ENCODE measurements around the gene PROM2. TPM values are rescaled to one million over a fixed set of nuclear protein-coding genes. Genes with fewer than 3 reads are reported as not detected.

Gene PROM2
- total RNA-seq, 4 donors from 2014 or later = 59.7 to 184 (median 83.5) TPM

DNA sequence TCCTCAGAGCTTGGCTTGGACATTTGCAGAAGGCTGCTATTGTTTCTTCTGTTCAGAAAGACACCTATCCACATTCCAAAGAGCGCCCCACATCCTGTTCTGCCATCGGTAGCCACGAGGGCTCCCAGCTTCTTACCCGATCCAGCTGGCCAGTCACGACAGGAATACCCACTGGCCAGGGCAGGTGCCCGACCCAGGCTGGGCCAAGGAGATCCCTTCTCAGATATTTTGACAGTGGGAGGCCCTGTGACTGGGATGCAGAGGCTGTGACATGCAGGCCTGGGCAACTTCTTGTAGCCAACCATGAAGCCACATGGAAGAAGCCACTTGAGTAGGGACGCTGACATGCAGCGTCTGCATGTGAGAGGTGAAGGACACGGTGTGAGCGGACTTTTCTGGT is 57.4 kb downstream of the PROM2 start:
- Histone ChIP-seq H3K36me3 (no peaks in the 10 kb centered on the region), H3K9me3 (no peaks in the 10 kb centered on the region), H3K27ac (no peak overlapping the region), H3K4me1 (peaks cover 0 to 19% (median 0%) of the 10 kb centered on the region in 3 donors), H3K4me3 (no peak overlapping the region), H3K27me3 (peaks cover 0 to 1% (median 0%) of the 10 kb centered on the region in 4 donors)
- intact Hi-C loops (cut with DNase I) = no loop called here
- no peak for TF ChIP-seq POLR2A (IDR thresholded peaks at IDR 0.05)
- TF ChIP-seq, protein P1, sequence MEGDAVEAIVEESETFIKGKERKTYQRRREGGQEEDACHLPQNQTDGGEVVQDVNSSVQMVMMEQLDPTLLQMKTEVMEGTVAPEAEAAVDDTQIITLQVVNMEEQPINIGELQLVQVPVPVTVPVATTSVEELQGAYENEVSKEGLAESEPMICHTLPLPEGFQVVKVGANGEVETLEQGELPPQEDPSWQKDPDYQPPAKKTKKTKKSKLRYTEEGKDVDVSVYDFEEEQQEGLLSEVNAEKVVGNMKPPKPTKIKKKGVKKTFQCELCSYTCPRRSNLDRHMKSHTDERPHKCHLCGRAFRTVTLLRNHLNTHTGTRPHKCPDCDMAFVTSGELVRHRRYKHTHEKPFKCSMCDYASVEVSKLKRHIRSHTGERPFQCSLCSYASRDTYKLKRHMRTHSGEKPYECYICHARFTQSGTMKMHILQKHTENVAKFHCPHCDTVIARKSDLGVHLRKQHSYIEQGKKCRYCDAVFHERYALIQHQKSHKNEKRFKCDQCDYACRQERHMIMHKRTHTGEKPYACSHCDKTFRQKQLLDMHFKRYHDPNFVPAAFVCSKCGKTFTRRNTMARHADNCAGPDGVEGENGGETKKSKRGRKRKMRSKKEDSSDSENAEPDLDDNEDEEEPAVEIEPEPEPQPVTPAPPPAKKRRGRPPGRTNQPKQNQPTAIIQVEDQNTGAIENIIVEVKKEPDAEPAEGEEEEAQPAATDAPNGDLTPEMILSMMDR (IDR thresholded peaks at IDR 0.05) = no peak
- DNase-seq = no peak
- WGBS, 2 donors = 87 to 100% methylated on average over 2 to 9 of the region's 10 CpGs

DNA sequence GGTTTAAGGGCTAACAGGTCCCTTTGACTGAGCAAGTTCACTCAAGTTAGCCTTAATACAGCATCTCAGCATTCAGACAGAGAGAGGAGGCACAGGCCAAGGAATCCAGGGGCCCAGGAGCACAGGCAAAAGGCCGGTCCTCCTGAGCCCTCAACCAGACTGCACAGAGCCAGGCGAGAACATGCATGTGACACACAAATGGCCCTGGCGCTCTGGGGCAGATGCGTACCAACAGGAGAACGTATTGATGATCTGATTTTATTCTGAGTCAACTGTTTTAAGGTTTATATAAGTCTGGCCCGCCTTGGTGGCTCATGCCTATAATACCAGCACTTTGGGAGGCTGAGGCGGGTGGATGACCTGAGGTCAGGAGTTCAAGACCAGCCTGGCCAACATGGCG is 57.8 kb downstream of the PROM2 start:
- no peaks in the 10 kb centered on the region for H3K9me3 ChIP-seq
- H3K4me3 ChIP-seq = no peak overlapping the region
- WGBS, 2 donors = 91 to 94% methylated on average over 6 to 8 of the region's 8 CpGs
- H3K4me1 ChIP-seq = peaks cover 0 to 19% (median 0%) of the 10 kb centered on the region in 3 donors
- no peaks in the 10 kb centered on the region for H3K36me3 ChIP-seq
- intact Hi-C loops (cut with DNase I) = no loop called here
- H3K27ac ChIP-seq = no peak overlapping the region
- no peak for DNase-seq
- TF ChIP-seq, protein P1 (IDR thresholded peaks at IDR 0.05) = no peak
- no peak for TF ChIP-seq POLR2A (IDR thresholded peaks at IDR 0.05)
- peaks cover 0 to 5% (median 0%) of the 10 kb centered on the region in 4 donors for H3K27me3 ChIP-seq

DNA sequence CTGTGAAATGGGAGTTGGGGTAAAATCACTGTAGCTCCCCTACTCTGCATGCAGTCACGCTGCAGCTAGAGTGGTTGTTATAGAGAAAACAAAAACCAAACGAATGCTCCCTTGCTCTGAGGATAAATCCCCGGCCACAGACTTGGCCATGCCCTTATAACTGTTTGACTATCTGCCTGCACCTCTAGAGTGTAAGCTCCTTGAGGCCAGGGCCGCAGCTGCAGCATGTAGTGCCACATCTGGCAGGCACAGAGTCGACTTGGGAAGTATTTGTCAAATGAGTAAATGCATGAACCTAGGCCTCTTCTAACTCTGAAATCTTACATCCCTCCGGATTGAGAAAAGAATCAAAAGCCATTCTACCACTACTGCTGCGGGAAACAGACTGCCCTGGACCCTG is 58.8 kb downstream of the PROM2 start:
- Histone ChIP-seq H3K27ac (no peak overlapping the region), H3K9me3 (no peaks in the 10 kb centered on the region), H3K36me3 (no peaks in the 10 kb centered on the region), H3K4me3 (no peak overlapping the region), H3K27me3 (peaks cover 0 to 11% (median 0%) of the 10 kb centered on the region in 4 donors), H3K4me1 (peaks cover 0 to 19% (median 0%) of the 10 kb centered on the region in 3 donors)
- TF ChIP-seq, protein P1 (IDR thresholded peaks at IDR 0.05) = no peak
- no peak for TF ChIP-seq POLR2A (IDR thresholded peaks at IDR 0.05)
- WGBS, 2 donors = 81 to 83% methylated on average over 6 to 7 of the region's 7 CpGs
- DNase-seq = no peak
- intact Hi-C loops (cut with DNase I) = no loop called here

DNA sequence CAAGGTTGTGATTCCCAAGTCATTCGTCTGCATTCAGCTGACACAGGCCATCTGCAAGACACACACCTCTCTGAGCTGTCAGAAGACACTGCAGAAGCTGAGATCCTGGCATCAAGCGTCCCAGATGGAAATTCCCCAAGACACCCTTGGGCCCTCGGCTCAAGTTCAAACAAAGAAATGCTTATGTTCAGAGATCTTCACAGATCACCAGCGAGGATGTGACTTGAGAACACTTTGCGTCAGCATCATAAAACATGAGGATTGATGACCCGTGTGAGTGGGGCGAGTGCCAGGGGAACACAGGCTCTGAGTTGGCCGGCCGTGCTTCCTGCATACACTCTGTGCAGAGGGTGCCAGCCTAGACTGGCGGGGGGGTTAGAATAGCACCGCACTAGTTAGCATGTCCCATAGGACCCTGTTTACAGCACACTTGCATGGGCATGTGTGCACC is 59.7 kb downstream of the PROM2 start:
- TF ChIP-seq, protein P1 (IDR thresholded peaks at IDR 0.05) = no peak
- no peak for TF ChIP-seq POLR2A (IDR thresholded peaks at IDR 0.05)
- Histone ChIP-seq H3K36me3 (no peaks in the 10 kb centered on the region), H3K27ac (no peak overlapping the region), H3K4me3 (no peak overlapping the region), H3K4me1 (peaks cover 0 to 19% (median 0%) of the 10 kb centered on the region in 3 donors), H3K27me3 (peaks cover 0 to 16% (median 0%) of the 10 kb centered on the region in 4 donors), H3K9me3 (no peaks in the 10 kb centered on the region)
- DNase-seq = no peak
- intact Hi-C loops (cut with DNase I) = no loop called here
- 12 to 61% methylated on average over 6 to 7 of the region's 11 CpGs for WGBS, 2 donors

DNA sequence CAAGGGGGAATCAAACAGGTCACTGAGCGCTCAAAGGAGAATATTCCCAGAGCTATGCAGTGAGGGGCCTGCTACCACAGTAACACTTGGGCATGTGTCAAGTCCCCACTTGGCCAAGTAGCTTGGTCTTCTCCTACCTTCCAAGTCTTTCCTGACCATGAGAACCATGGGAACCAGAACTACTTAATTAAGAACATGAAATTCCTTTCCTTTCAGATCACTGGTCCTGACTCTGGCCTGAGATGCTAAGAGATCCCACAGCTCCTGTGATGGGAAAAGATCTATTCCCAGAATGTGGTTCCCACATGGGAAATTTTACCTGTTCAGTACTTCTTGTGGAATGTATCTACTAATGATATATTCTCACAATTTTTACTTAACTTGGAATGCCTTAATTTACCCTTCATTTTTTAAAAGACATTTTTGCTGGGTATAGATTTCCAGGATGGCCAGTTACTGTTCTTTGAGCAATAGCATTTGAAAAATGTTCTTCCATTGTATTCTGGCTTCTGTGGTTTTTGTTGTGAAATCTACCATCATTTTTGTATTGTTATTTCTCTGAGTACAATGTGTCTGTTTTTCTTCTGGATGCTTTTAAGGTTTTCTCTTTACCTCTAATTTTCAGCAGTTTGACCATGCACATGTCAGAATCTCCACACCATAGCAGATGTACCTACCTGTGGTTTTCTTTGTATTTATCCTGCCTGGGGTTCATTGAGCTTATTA is 60.8 kb downstream of the PROM2 start:
- Histone ChIP-seq H3K27ac (no peak overlapping the region), H3K4me1 (peaks cover 0 to 19% (median 0%) of the 10 kb centered on the region in 3 donors), H3K27me3 (peaks cover 0 to 22% (median 0%) of the 10 kb centered on the region in 4 donors), H3K4me3 (no peak overlapping the region), H3K36me3 (no peaks in the 10 kb centered on the region), H3K9me3 (no peaks in the 10 kb centered on the region)
- no peak for DNase-seq
- intact Hi-C loops (cut with DNase I) = no loop called here
- 100% methylated on average over 1 of the region's 1 CpG for WGBS, 2 donors
- no peak for TF ChIP-seq POLR2A (IDR thresholded peaks at IDR 0.05)
- TF ChIP-seq, protein P1 (IDR thresholded peaks at IDR 0.05) = no peak
